ENCODE measurements around the gene BOC.

Gene BOC

DNA sequence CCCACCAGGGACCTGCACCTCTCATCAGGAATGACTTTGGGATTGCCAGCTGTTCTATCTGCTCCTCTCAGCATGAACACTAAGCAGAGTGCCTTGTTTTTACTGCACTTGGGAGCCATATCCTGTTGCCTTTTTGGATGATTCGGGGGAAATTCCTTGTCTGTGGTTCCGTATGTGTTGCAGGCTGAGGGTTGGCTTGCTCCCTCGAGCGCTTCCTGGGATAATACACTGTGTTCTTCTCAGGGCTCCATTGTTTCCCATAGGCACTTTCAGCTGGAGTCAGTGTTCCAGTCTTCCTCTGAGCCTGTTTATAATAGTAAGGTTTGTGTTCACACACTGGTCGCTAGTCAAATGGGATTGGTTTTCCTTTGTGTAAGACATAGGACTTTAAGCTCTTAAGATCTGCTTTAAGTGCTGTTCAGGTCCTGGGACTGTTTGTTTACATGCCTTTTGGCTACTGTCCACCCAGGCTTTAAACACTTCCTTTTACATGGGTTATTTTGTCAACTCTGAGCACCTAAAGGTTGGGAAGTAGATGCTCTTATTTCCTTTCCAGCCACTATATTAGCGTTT lies 23.4 kb downstream of the BOC start:
- no peak for DNase-seq (ENCODE audit: extremely low spot score)
- ChIA-PET POLR2A (no interaction called here), CTCF (interaction anchor here (1.2 to 1.9 kb wide), 4 partner anchors 9 to 37 kb away, joined by 3 to 9 read pairs (median 5); no protein-coding TSS in a partner anchor)
- TF ChIP-seq, protein P1, sequence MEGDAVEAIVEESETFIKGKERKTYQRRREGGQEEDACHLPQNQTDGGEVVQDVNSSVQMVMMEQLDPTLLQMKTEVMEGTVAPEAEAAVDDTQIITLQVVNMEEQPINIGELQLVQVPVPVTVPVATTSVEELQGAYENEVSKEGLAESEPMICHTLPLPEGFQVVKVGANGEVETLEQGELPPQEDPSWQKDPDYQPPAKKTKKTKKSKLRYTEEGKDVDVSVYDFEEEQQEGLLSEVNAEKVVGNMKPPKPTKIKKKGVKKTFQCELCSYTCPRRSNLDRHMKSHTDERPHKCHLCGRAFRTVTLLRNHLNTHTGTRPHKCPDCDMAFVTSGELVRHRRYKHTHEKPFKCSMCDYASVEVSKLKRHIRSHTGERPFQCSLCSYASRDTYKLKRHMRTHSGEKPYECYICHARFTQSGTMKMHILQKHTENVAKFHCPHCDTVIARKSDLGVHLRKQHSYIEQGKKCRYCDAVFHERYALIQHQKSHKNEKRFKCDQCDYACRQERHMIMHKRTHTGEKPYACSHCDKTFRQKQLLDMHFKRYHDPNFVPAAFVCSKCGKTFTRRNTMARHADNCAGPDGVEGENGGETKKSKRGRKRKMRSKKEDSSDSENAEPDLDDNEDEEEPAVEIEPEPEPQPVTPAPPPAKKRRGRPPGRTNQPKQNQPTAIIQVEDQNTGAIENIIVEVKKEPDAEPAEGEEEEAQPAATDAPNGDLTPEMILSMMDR (IDR thresholded peaks at IDR 0.05; ENCODE audit: control extremely low read depth, extremely low read depth, low read depth, missing control alignments) = no peak

DNA sequence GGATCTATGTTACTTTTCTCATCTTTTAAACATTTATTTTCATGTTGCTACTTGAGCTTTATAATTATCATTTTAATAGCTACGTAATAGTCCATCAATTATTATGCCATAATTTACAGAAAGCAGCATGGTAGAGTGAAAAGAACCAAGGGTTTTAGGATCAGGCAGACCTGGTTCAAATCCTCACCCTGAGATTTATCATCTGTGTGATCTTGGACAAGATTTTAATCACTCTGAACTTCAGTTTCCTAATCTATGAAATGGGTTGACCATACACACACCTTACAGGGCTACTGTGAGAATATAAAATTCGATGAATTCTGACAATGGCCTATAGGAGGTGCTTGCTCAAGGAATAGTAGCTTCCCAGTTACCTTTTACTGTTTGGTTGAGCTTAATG lies 27.1 kb downstream of the BOC start:
- DNase-seq (ENCODE audit: extremely low spot score) = no peak
- ChIA-PET CTCF (interaction anchor here (1.6 kb wide), 1 partner anchor 19 kb away, joined by 3 read pairs; no protein-coding TSS in a partner anchor), POLR2A (no interaction called here)
- TF ChIP-seq, protein P1 (IDR thresholded peaks at IDR 0.05; ENCODE audit: control extremely low read depth, extremely low read depth, low read depth, missing control alignments) = no peak

DNA sequence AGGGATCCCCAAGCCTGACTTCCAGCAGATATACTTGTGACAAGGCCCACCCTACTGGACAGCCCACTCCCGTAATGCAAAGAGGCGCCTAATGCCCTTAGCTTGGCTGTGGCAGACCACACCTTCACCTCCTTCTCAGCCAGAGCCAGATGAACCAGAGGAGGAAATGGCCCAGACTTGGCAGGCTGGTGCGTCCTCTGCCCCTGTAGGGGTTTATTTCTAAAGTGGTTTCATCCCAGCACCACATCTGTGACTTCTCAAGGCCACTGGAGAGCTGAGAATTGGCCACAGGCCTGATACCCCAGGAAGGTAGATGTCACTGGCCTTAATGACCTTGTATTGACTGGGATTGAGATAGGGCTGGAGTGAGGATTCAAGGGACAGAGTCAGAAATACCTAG lies 29.5 kb downstream of the BOC start:
- CTCF ChIA-PET = interaction anchor here (2.1 kb wide), 1 partner anchor 10 kb away, joined by 13 read pairs; no protein-coding TSS in a partner anchor

DNA sequence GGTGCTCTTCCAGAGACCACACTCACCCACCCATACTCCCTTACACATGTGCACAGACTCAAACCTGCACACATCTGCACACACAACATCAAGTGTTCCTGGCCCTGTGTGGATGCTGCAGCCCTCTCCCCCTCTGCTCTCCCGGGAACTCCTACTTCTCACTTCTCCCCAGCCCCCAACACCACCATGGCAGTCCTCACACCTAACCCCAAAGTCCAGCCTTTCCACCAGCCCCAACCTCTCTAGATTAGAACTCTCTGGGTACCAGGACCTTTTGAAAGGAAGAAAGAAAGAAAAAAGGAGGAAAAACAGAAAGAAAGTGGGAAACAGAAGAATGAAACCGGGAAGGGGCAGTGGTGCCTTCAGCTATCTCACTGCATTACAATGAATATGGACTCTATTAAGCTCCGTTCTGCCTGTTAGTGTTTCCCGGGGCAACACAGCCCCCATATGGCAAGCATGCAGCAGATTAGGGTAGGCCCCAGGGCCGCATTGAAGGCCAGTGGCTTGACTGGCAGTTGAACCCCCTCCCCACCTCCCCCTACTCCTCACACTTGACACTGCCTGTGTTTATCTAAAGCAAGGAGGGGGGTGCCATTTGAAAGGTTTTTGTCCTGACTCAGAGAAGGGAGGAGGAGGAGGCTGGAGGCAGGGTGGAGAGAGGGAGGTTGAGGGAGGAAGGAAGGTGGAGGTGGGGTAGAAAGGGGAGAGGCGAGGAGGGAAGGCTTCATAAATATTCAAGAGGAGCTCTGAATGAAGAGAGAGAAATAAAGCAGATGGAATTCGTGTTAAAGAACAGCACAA lies 30.1 kb downstream of the BOC start:
- DNase-seq (ENCODE audit: extremely low spot score) = no peak
- TF ChIP-seq, protein P1 (IDR thresholded peaks at IDR 0.05; ENCODE audit: control extremely low read depth, extremely low read depth, low read depth, missing control alignments) = no peak
- ChIA-PET POLR2A (no interaction called here), CTCF (interaction anchor here (1.1 to 2.1 kb wide), 2 partner anchors 11 to 15 kb away, joined by 4 to 13 read pairs; no protein-coding TSS in a partner anchor)

More for the DNA sequence above, 29.5 kb downstream of the BOC start:
- no peak for DNase-seq (ENCODE audit: extremely low spot score)
- TF ChIP-seq, protein P1 (IDR thresholded peaks at IDR 0.05; ENCODE audit: control extremely low read depth, extremely low read depth, low read depth, missing control alignments) = no peak
- POLR2A ChIA-PET = no interaction called here

DNA sequence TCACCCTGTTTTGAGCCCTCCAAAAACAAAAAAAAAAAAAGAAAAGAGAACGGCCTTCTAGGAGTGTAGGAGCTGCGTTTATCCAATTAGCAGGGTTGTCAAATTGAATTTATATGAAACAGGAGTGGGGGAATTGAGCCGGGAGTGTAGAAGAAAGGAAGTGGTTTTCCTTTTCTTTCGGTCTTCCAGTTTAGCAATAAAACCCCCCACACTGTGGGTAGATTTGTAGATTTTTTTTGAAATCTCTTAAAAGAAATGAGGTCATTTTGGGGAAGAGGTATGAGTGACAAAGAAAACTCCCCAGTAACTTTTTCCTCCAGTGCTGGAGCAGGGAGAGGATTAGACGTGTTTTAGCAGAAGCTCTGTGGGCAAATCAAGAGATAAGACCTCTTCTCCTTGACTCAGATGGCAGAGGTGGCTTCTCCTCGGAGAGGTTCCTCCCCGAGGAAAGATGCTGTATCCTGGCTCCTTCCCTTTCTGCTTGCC lies 30.8 kb downstream of the BOC start:
- no peak for DNase-seq (ENCODE audit: extremely low spot score)
- ChIA-PET CTCF (interaction anchor here (1.1 kb wide), 1 partner anchor 14 kb away, joined by 4 read pairs; no protein-coding TSS in a partner anchor), POLR2A (no interaction called here)
- TF ChIP-seq, protein P1 (IDR thresholded peaks at IDR 0.05; ENCODE audit: control extremely low read depth, extremely low read depth, low read depth, missing control alignments) = no peak

DNA sequence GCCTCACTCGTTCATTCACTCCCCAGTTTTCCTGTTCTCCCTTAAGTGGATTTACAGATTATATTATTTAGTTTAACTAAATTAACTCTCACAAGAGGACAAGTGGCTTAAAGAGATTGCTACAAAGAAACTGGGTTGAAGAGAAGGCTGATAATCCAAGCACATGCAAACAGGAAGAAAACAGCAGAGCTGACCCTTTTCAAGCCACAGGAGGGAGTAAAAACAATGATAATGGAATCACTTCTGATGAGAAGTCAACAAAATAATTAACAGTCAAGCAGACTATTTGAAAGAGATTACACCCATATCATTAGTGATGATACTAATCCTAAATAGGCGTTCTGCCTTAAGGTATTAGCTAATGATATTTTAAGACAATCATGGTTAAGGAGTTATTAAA lies 31.7 kb downstream of the BOC start:
- ChIA-PET CTCF (interaction anchor here (1.9 to 3.0 kb wide), 3 partner anchors 9 to 45 kb away, joined by 6 to 10 read pairs (median 7); no protein-coding TSS in a partner anchor), POLR2A (no interaction called here)
- TF ChIP-seq, protein P1 (IDR thresholded peaks at IDR 0.05; ENCODE audit: control extremely low read depth, extremely low read depth, low read depth, missing control alignments) = no peak
- no peak for DNase-seq (ENCODE audit: extremely low spot score)

All from GM10248 (cell line).